Fibroblast of peridontal ligament (primary cell): ENCODE data around the gene ETV3.
A peak's percentile ranks its signal among the peaks of the same experiment; 100 is the strongest.

Experiments
- DNase-seq: peaks from one replicate; pipeline ENCODE4 v3.0.0-alpha.2; 2010; ENCODE audit errors: extremely low read depth

Gene ETV3

GRCh38 chr1:157091668-157092273 is 46.4 kb downstream of the ETV3 start:
- no peak for DNase-seq

GRCh38 chr1:157091186-157091585 is 47.0 kb downstream of the ETV3 start:
- no peak for DNase-seq

GRCh38 chr1:157090771-157091170 is 47.4 kb downstream of the ETV3 start:
- DNase-seq = no peak

GRCh38 chr1:157090196-157090647 is 48.0 kb downstream of the ETV3 start:
- peak; percentile 93 for DNase-seq

GRCh38 chr1:157089789-157090188 is 48.4 kb downstream of the ETV3 start:
- no peak for DNase-seq

- DNase-seq = no peak
Observed at GRCh38 chr1:157088607-157089006, 49.6 kb downstream of the ETV3 start.

GRCh38 chr1:157087030-157087429 is 51.2 kb downstream of the ETV3 start:
- DNase-seq = no peak

GRCh38 chr1:157086299-157086698 is 51.9 kb downstream of the ETV3 start:
- DNase-seq = no peak

GRCh38 chr1:157085421-157085820 is 52.8 kb downstream of the ETV3 start:
- DNase-seq = peak; percentile 45

GRCh38 chr1:157084720-157085119 is 53.5 kb downstream of the ETV3 start:
- DNase-seq = no peak

GRCh38 chr1:157081707-157082106 is 56.5 kb downstream of the ETV3 start:
- DNase-seq = no peak

GRCh38 chr1:157080714-157081113 is 57.5 kb downstream of the ETV3 start:
- DNase-seq = no peak

GRCh38 chr1:157077394-157077793 is 60.8 kb downstream of the ETV3 start:
- peak; percentile 7 for DNase-seq

- peak; percentile 67 for DNase-seq
Observed at GRCh38 chr1:157073944-157074685, 64.1 kb downstream of the ETV3 start.
